NT2/D1 (cell line): Measurements from ENCODE around the gene UBR4.

Experiments
- DNase-seq: peaks from one replicate; pipeline ENCODE4 v3.0.0-alpha.2; 2011; ENCODE audit warnings: low read depth, low spot score
- H3K27me3 ChIP-seq: 2 replicates; pipeline ENCODE4 v1.6.0; 2011; ENCODE audit warnings: mild to moderate bottlenecking; ENCODE audit not compliant: insufficient read length, insufficient read depth
- H3K36me3 ChIP-seq: 2 replicates; pipeline ENCODE4 v1.6.1; 2011; ENCODE audit warnings: mild to moderate bottlenecking, low read length, mixed read lengths; ENCODE audit not compliant: insufficient read depth, insufficient read length
- H3K4me1 ChIP-seq: 2 replicates; pipeline ENCODE4 v1.5.1; 2011; ENCODE audit not compliant: insufficient read depth, insufficient read length
- H3K4me3 ChIP-seq: 2 replicates; pipeline ENCODE4 v1.5.1; 2011; ENCODE audit warnings: low read depth; ENCODE audit not compliant: insufficient read length
- H3K9ac ChIP-seq: 2 replicates; pipeline ENCODE4 v1.6.0; 2011; ENCODE audit warnings: low read depth; ENCODE audit not compliant: insufficient read length
- H3K9me3 ChIP-seq: 2 replicates; pipeline ENCODE4 v1.5.1; 2011; ENCODE audit warnings: mild to moderate bottlenecking, low read length; ENCODE audit not compliant: insufficient read depth
- SUZ12 ChIP-seq: IDR thresholded peaks from 2 replicates; pipeline ENCODE4 v1.6.1; 2011; ENCODE audit not compliant: insufficient read length, insufficient read depth; ENCODE audit errors: extremely low read depth
- YY1 ChIP-seq: IDR thresholded peaks from 2 replicates; pipeline ENCODE4 v1.6.1; 2011; ENCODE audit not compliant: insufficient read length, insufficient read depth
- ZNF274 ChIP-seq: IDR thresholded peaks from 2 replicates; pipeline ENCODE4 v1.6.1; 2011; ENCODE audit warnings: mild to moderate bottlenecking, low read depth, low read length

UBR4 gene

DNA sequence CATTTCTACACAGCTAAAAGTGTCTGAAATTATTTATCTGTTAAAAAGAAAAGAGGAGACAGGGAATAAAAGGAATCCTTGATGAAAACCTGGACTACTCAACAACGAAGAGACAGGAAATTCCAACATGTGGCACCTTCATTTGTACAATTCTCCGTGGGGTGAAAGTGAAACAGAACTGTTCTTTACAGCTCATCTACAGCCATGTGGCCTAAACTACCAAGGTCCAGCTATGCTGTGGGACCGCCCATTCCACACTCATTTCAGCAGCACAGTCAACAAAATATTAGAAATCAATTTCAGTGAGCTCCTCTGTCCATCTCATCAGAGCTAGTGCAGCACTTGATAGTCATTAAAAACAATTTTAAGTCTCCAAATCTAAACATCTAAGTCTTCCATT, 44.0 kb downstream of the UBR4 start:
- Histone ChIP-seq H3K36me3 (peaks cover 97% of the 10 kb centered on the region), H3K4me1 (no peaks in the 10 kb centered on the region), H3K27me3 (no peaks in the 10 kb centered on the region), H3K9me3 (no peaks in the 10 kb centered on the region), H3K4me3 (no peak overlapping the region), H3K9ac (no peak overlapping the region)
- no peak for DNase-seq
- TF ChIP-seq SUZ12: no peak
- TF ChIP-seq YY1: no peak
- TF ChIP-seq ZNF274: no peak

DNA sequence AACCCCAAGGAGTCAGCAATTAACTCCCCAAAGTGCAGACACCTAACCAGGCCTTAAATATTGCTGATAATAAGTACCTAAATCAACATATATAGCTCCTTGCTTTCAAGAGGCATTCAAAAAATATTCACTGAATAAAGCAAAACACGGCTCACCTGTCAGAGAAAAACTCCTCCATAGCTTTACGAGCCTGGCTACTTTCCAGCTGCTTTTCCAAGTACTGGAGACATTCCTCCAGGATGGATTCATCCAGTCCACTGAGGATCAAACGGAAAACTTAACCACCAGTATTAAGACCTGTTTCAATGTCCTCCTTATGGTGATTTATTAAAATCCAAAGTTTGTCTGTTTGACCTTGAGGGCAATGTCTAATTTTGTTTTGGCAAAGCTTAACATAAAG, 44.6 kb downstream of the UBR4 start:
- no peaks in the 10 kb centered on the region for H3K4me1 ChIP-seq
- no peak for TF ChIP-seq SUZ12
- TF ChIP-seq YY1: no peak
- TF ChIP-seq ZNF274: no peak
- no peak for DNase-seq
- H3K4me3 ChIP-seq: no peak overlapping the region
- H3K36me3 ChIP-seq: peaks cover 97% of the 10 kb centered on the region
- H3K9ac ChIP-seq: no peak overlapping the region
- no peaks in the 10 kb centered on the region for H3K9me3 ChIP-seq
- H3K27me3 ChIP-seq: no peaks in the 10 kb centered on the region

DNA sequence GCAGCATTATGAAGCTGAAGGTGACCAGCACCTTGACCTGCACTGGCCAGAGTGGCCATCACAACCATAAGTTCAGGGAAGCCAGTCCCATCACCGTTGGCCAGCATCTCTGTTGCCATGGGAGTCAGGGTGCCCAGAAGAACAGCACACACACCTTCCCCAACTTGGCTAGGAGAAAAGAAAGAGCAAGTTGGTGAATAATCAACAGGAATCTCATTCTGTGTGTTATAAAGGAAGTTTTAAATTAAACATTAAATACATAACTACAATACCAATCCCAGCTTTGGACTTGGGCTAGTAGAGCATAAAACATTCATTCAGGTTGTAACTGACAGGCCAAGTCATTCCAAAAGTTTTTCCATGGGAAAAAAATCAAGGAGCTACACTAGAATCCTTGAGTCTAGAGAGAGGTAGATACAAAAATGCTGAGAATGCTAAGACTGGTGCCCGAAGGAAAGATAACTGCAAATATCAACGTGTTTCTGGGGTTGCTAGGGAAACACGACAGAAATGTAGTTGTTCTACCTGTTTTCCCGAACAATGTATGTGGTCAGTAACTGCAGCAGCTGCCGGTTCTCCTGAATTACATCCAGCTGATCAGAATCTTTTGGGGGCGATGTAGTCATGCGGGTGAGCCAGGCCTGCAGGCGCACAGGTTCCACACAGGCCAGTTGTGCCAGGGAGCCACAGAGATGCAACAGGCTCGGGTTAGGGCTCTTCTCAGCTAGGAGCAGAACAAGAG, 45.6 kb downstream of the UBR4 start:
- H3K36me3 ChIP-seq: peaks cover 98% of the 10 kb centered on the region
- H3K9ac ChIP-seq: no peak overlapping the region
- H3K4me1 ChIP-seq: no peaks in the 10 kb centered on the region
- TF ChIP-seq SUZ12 (no peak), ZNF274 (no peak), YY1 (no peak)
- no peak overlapping the region for H3K4me3 ChIP-seq
- no peak for DNase-seq
- no peaks in the 10 kb centered on the region for H3K27me3 ChIP-seq
- no peaks in the 10 kb centered on the region for H3K9me3 ChIP-seq

DNA sequence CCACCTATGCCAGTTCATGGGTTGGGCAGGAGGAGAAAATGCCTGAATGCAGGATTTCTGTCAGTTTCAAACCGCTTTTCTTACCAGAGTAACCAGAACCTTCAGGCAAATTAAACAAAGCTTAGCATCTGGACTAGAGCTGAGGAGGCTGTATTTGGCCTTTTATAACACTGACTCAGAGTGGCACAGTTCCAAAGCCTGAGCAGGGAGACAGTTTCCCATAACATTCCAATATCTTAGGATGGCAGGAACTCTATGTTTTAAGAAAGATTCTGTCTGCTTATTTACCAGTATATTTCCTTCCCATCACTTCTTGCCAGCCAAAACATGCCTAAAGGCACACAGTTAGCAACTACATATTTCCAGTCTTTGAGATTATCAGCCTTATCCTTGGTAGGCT, 46.8 kb downstream of the UBR4 start:
- TF ChIP-seq SUZ12: no peak
- TF ChIP-seq ZNF274: no peak
- no peak for TF ChIP-seq YY1
- Histone ChIP-seq H3K36me3 (peaks cover 100% of the 10 kb centered on the region), H3K4me1 (no peaks in the 10 kb centered on the region), H3K9me3 (no peaks in the 10 kb centered on the region), H3K9ac (no peak overlapping the region), H3K27me3 (no peaks in the 10 kb centered on the region), H3K4me3 (no peak overlapping the region)
- DNase-seq: no peak

DNA sequence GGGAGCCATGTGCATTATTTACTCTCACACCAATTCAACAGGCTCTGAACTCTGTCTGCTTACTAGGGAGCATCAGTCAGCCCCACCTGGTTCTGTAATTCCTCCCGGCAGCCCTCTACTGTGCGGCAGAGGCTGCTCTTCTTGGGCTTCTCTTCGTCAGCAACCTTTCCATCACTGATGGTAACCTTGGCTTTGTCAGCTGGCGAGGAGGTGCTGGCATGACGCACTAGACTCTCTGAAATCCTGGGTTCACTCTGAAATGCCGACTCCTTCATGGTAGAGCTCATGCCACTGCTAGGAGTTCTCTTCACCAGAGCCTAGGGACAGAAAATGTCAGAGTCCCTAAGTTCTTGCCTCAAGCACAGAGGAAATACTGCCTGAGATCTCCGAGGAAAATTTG, 49.2 kb downstream of the UBR4 start:
- peaks cover 99% of the 10 kb centered on the region for H3K36me3 ChIP-seq
- H3K9ac ChIP-seq: no peak overlapping the region
- no peaks in the 10 kb centered on the region for H3K4me1 ChIP-seq
- no peaks in the 10 kb centered on the region for H3K9me3 ChIP-seq
- DNase-seq: no peak
- H3K4me3 ChIP-seq: no peak overlapping the region
- no peaks in the 10 kb centered on the region for H3K27me3 ChIP-seq
- TF ChIP-seq YY1 (no peak), ZNF274 (no peak), SUZ12 (no peak)

DNA sequence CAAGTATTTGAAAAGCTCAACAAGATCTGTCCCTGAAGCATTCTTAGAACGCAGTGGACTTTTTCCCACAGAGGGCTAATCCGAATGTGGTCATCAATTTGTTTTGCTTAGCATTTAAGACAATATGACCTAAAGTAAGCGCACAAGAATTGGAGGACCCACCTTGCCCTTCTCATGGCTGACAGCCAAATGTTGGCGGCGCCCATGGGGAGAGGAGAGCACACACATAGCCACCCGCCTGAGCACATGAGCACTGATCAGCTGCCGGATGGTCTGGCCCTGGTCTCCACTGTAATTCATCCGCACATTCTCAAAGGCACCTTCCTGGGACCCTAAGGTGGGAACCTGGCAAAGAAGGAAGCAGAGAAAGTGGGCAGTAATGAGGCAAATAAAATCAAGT, 52.4 kb downstream of the UBR4 start:
- Histone ChIP-seq H3K4me3 (no peak overlapping the region), H3K9me3 (no peaks in the 10 kb centered on the region), H3K4me1 (no peaks in the 10 kb centered on the region), H3K9ac (no peak overlapping the region), H3K27me3 (no peaks in the 10 kb centered on the region), H3K36me3 (peaks cover 99% of the 10 kb centered on the region)
- TF ChIP-seq YY1 (no peak), ZNF274 (no peak), SUZ12 (no peak)
- DNase-seq: no peak

DNA sequence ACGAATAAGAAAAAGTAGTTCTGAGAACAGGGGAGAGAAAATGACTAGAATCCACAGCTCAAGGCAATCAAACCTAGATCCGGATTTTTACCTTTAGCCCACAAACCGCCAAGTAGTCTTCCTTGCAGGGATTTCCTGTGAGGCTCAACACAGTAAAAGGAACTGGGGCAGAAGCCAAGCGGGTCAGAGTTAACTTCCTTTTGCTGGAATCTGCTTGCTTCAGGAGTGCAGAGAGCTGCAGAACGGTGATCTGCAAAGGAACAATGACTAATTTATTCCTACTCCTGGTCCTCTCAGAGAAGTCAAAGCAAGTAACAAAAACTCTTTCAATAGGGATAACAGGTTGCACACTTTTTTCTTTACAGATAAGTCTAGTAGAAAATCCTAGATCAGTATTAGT, 53.4 kb downstream of the UBR4 start:
- H3K9me3 ChIP-seq: no peaks in the 10 kb centered on the region
- H3K36me3 ChIP-seq: peaks cover 99% of the 10 kb centered on the region
- TF ChIP-seq YY1: no peak
- TF ChIP-seq SUZ12: no peak
- no peak for TF ChIP-seq ZNF274
- no peaks in the 10 kb centered on the region for H3K27me3 ChIP-seq
- DNase-seq: no peak
- H3K4me3 ChIP-seq: no peak overlapping the region
- no peaks in the 10 kb centered on the region for H3K4me1 ChIP-seq
- H3K9ac ChIP-seq: no peak overlapping the region
